IPS-18a (cell line): ENCODE measurements around the gene PEAR1.
"Not testable (repeated sequence)": the region's sequence is repeated elsewhere in the genome, so short reads cannot be mapped to it uniquely, and the experiment has no call there.

Experiments
- H3K27ac ChIP-seq: one replicate; pipeline ENCODE4 v1.5.1; 2013; ENCODE audit warnings: low read length
- H3K27me3 ChIP-seq: one replicate; pipeline ENCODE4 v1.6.1; 2013; ENCODE audit warnings: mild to moderate bottlenecking, low read length; ENCODE audit not compliant: control insufficient read depth, insufficient read depth
- H3K36me3 ChIP-seq: one replicate; pipeline ENCODE4 v1.6.1; 2013; ENCODE audit warnings: low read depth, low read length; ENCODE audit not compliant: control insufficient read depth
- H3K4me1 ChIP-seq: one replicate; pipeline ENCODE4 v1.6.1; 2013; ENCODE audit warnings: low read depth, low read length; ENCODE audit not compliant: control insufficient read depth
- H3K4me3 ChIP-seq: one replicate; pipeline ENCODE4 v1.5.1; 2013; ENCODE audit warnings: low read length
- H3K9ac ChIP-seq: one replicate; pipeline ENCODE4 v1.6.1; 2013; ENCODE audit warnings: mild to moderate bottlenecking, low read length, moderate library complexity
- H3K9me3 ChIP-seq: one replicate; pipeline ENCODE4 v1.6.1; 2013; ENCODE audit warnings: low read depth, low read length; ENCODE audit not compliant: control insufficient read depth

The PEAR1 gene

GRCh38 chr1:156920233-156921052 is 26.9 kb downstream of the PEAR1 start, which contains the start of gene LRRC71:
TSS of gene LRRC71 (plus strand) at chr1:156920632. CDS start at chr1:156920804, 172 bp downstream.
- Histone ChIP-seq H3K27me3 (peaks cover 76% of the 10 kb centered on the region), H3K9me3 (no peaks in the 10 kb centered on the region), H3K27ac (no peak within 1 kb of the TSS), H3K4me1 (peaks cover 3% of the 10 kb centered on the region), H3K4me3 (peak within 1 kb of the TSS; percentile 56), H3K36me3 (no peaks in the 10 kb centered on the region), H3K9ac (no peak within 1 kb of the TSS)

GRCh38 chr1:156921053-156921529 is 27.6 kb downstream of the PEAR1 start:
- peaks cover 3% of the 10 kb centered on the region for H3K4me1 ChIP-seq
- H3K9ac ChIP-seq, result no peak overlapping the region
- H3K27me3 ChIP-seq, result peaks cover 83% of the 10 kb centered on the region
- no peaks in the 10 kb centered on the region for H3K9me3 ChIP-seq
- H3K4me3 ChIP-seq, result peak overlapping the region; percentile 56
- H3K36me3 ChIP-seq, result no peaks in the 10 kb centered on the region
- H3K27ac ChIP-seq, result no peak overlapping the region

GRCh38 chr1:156922986-156923669 is 29.6 kb downstream of the PEAR1 start:
- Histone ChIP-seq H3K9ac (no peak overlapping the region), H3K27me3 (peaks cover 100% of the 10 kb centered on the region), H3K36me3 (no peaks in the 10 kb centered on the region), H3K9me3 (no peaks in the 10 kb centered on the region), H3K4me1 (peaks cover 3% of the 10 kb centered on the region), H3K27ac (no peak overlapping the region), H3K4me3 (peak overlapping the region; percentile 50)

- Histone ChIP-seq H3K27me3 (peaks cover 100% of the 10 kb centered on the region), H3K9me3 (no peaks in the 10 kb centered on the region), H3K9ac (no peak overlapping the region), H3K36me3 (no peaks in the 10 kb centered on the region), H3K27ac (no peak overlapping the region), H3K4me1 (peaks cover 3% of the 10 kb centered on the region), H3K4me3 (peak overlapping the region; percentile 50)
These were observed 30.4 kb downstream of the PEAR1 start for GRCh38 chr1:156923670-156924477.

GRCh38 chr1:156924478-156925153 is 31.1 kb downstream of the PEAR1 start:
- peak overlapping the region; percentile 50 for H3K4me3 ChIP-seq

GRCh38 chr1:156925154-156926010 is 31.9 kb downstream of the PEAR1 start:
- Histone ChIP-seq H3K9ac (no peak overlapping the region), H3K9me3 (no peaks in the 10 kb centered on the region), H3K27me3 (peaks cover 92% of the 10 kb centered on the region), H3K36me3 (no peaks in the 10 kb centered on the region), H3K4me3 (no peak overlapping the region), H3K27ac (no peak overlapping the region), H3K4me1 (peaks cover 3% of the 10 kb centered on the region)

More at GRCh38 chr1:156924478-156925153, 31.1 kb downstream of the PEAR1 start:
- Histone ChIP-seq H3K4me1 (peaks cover 3% of the 10 kb centered on the region), H3K27me3 (peaks cover 100% of the 10 kb centered on the region), H3K27ac (no peak overlapping the region), H3K36me3 (no peaks in the 10 kb centered on the region), H3K9me3 (no peaks in the 10 kb centered on the region), H3K9ac (no peak overlapping the region)

GRCh38 chr1:156926175-156926574 is 32.7 kb downstream of the PEAR1 start:
- H3K27ac ChIP-seq, result no peak overlapping the region
- H3K4me3 ChIP-seq, result no peak overlapping the region
- H3K27me3 ChIP-seq, result peaks cover 84% of the 10 kb centered on the region

GRCh38 chr1:156926695-156927094 is 33.2 kb downstream of the PEAR1 start:
- not testable (repeated sequence) for H3K36me3 ChIP-seq, H3K27ac ChIP-seq, H3K4me1 ChIP-seq, H3K9me3 ChIP-seq, H3K9ac ChIP-seq, H3K4me3 ChIP-seq
- H3K27me3 ChIP-seq, result peaks cover 79% of the 10 kb centered on the region

More at GRCh38 chr1:156926175-156926574, 32.7 kb downstream of the PEAR1 start:
- H3K9me3 ChIP-seq, result no peaks in the 10 kb centered on the region
- H3K36me3 ChIP-seq, result no peaks in the 10 kb centered on the region
- H3K4me1 ChIP-seq, result no peaks in the 10 kb centered on the region
- no peak overlapping the region for H3K9ac ChIP-seq

- H3K4me3 ChIP-seq, result peak overlapping the region; percentile 61
- H3K27ac ChIP-seq, result no peak overlapping the region
- H3K36me3 ChIP-seq, result no peaks in the 10 kb centered on the region
- peaks cover 72% of the 10 kb centered on the region for H3K27me3 ChIP-seq
- no peaks in the 10 kb centered on the region for H3K9me3 ChIP-seq
- no peaks in the 10 kb centered on the region for H3K4me1 ChIP-seq
- H3K9ac ChIP-seq, result no peak overlapping the region
These were observed 33.9 kb downstream of the PEAR1 start for GRCh38 chr1:156927215-156928042.
